Myocyte (in vitro differentiated cells): ENCODE data around the gene EMILIN2. TPM values are rescaled to one million over a fixed set of nuclear protein-coding genes. Genes with fewer than 3 reads are reported as not detected.

ENCODE experiments used
- DNase-seq: peaks from one replicate; pipeline ENCODE4 v3.0.0-alpha.2; 2012; ENCODE audit warnings: low read depth
- total RNA-seq: library from RNA; depleted of rRNA; stranded (reverse); fragments of >200 nt; gene quantifications from 2 replicates; pipeline ENCODE4 v1.2.3, GENCODE V29; 2014

EMILIN2 gene
- total RNA-seq, 1 donor from 2014 or later, result 1.6 TPM

- no peak for DNase-seq
Observed at GRCh38 chr18:2897448-2898185, 50.8 kb downstream of the EMILIN2 start.

GRCh38 chr18:2898186-2898640, 51.4 kb downstream of the EMILIN2 start:
- DNase-seq, result no peak

DNA sequence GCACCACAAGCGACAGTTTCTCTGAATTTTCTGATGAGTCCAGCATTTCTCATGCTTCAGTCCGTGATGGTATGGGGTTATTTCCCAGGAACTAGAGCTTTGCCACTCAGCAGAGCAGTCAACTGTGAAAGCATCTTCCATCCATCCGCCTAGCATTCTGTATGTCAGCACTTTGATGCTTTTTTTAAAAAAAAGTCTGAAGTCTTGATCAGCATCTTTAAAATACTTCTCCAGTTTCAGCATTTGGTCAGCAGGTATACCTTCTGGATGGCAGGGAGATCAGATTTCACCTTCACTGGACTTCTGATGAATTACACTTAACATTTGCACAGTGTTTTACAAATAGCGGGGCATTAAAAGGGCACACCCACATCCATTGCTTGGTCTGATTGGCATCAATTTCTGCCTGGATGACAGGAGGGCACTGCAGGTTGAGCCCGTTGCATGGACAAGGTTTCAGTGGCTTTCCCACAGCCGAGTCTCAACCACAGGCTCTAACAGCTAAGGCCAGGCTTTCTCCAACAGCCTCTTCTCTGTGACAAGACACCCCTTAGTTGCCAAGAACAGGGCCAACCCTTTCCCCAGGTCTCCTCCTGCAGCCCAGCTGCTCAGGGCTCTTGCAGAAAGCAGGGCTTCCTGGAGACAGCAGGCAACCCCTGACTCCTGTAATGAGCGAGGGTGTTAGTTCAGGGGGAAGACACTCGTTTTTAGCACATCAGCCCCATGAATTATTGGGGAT, 54.0 kb downstream of the EMILIN2 start:
- no peak for DNase-seq

DNA sequence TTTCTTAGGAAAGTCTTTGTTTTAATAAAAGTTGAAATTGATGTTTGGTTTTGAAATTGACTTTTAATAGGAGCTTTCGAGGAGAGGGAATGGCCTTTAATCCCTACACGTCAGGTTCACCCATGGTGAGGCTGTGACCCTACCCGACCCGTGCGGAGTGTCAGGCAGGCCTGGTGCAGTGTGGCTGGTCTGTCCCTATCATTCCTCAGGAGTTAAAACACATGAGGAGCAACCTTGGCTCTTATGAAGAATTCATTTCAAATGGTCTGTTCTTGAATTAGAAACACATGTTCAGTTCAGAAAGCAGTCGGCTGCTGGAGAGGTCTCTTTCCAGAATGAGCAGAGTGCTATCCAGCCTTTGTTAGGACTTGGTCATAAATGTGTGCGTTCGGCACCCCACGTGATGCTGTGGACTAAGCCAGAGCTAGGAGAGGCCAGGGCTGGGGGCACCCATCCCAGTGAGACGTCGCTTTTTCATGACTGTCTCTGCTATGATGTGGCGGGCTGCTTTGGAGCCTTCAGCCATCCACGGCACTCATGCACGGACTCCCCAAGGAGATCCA, 54.7 kb downstream of the EMILIN2 start:
- no peak for DNase-seq

- no peak for DNase-seq
Observed at GRCh38 chr18:2902327-2902726, 55.5 kb downstream of the EMILIN2 start.

DNA sequence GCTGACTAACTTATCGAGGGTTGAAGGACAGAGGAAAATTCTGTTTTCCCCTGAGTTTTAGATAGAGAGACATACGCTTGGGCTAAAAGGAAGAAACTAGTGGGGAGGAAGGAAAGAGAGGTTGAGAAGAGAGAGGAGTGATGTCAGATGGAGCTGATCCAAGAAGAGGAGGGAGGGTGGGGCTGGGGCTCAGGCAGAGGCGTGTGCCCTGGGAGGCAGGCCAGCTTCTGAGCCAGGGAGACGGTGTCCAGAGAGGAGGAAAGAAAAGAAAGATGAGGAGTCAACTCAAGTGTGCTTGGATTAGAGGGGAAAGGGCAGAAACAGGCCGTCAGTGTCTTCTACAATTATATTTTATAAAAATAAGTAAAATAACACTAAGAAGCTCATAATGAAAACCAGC, 56.2 kb downstream of the EMILIN2 start:
- DNase-seq, result peak; percentile 39

DNA sequence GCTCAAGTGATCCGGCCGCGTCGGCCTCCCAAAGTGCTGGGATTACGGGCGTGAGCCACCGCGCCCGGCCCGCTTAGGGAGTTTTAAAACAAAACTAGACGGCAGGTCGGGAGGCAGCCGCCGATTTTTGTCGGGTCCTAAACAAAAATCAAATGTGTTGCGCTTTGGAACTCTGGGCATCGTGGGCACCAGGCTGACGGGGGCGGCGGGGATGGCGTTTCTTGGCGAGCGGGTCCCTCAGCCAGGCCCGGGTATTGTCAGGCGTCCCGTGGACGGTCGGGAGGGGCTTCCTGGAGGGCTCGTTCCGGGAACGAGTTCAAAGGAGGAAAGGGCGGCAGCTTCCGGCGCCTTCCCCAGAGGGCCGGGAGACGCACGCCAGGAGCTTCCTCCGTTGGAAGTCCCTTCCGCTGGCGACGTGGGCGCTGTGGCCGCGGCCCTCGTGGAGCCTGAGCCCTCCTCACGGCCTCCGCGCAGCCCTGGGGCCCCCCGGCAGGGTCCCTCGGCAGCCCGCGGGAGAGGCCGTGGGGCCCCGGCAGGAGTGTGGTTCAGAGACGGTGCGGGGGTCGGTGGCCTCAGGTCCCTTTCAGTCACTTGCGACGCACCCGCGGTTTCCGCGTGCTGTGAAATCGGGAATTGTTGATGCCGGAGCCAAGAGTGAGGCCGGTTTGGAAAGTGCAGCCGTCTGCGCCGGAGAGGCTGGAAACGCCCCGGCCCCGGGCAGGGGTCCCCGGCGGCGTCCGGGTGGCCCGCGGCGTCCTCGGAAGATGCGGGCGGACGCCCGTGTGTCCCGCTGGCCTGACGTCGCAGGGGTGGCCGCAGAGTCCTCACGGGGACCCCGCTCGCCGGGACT, 59.3 kb downstream of the EMILIN2 start:
- DNase-seq, result no peak

DNA sequence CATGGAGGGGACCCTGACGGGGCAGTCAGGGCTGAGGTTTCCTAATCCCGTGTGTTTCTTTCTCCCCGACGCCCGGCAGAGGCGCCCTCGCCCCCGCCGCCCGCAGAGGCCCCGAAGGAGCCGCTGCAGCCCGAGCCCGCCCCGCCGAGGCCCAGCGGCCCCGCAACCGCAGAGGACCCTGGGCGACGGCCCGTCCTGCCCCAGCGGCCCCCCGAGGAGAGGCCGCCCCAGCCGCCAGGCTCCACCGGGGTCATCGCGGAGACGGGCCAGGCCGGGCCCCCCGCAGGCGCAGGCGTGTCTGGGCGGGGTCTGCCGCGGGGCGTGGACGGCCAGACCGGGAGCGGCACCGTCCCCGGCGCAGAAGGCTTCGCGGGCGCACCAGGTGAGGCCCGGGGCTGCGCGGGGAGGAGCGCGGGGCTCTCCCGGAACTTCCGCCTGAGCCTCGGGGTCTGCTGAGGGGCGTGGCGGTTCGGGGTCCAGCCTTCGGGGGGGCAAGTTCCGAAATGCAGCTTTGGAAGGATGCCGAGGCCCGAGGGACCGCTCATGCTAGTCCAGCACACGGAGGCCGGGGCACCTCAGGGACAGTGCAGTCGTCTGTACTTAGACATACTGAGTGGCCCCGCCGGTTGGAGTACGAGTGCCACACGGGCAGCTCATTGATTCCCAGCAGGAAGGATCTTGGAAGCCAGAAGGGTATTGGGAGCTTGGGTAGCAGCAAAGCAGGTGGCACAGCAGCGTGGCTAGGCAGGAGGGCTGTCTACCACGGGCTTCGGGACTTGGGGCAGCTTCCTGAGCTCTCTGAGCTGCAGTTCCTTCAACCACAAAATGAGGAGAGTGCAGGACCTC, 60.1 kb downstream of the EMILIN2 start:
- no peak for DNase-seq

DNA sequence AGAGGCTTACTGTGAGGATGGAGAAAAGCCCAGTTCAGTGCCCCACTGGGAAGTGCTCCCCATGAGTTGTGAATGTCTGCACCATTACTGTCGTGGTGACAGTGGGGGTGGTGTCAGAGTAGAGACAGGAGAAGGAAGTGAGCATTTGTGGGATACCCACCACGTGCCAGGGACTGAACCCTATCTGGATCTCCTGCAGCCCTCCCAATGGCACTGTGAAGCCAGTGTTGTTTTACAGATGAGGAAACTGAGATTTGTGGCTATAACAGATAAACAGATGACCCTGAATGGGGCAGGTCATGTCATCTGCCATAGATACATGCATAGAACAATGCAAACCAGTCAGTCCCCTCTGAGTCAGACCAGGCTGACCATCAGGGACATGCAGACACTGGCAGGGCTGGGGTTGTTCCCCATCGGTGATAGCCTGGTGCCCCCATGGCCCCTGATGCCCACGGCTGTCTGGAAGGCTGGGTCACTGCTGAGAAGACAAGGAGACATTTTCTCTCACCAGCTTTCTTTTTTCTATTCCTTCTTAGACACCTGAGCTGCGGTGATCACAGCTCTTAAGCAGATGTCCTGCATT, 60.8 kb downstream of the EMILIN2 start:
- no peak for DNase-seq

GRCh38 chr18:2908166-2908945, 61.5 kb downstream of the EMILIN2 start:
- no peak for DNase-seq

- no peak for DNase-seq
Observed at GRCh38 chr18:2908946-2909335, 62.1 kb downstream of the EMILIN2 start.

GRCh38 chr18:2909431-2910140, 62.8 kb downstream of the EMILIN2 start:
- DNase-seq, result no peak

DNA sequence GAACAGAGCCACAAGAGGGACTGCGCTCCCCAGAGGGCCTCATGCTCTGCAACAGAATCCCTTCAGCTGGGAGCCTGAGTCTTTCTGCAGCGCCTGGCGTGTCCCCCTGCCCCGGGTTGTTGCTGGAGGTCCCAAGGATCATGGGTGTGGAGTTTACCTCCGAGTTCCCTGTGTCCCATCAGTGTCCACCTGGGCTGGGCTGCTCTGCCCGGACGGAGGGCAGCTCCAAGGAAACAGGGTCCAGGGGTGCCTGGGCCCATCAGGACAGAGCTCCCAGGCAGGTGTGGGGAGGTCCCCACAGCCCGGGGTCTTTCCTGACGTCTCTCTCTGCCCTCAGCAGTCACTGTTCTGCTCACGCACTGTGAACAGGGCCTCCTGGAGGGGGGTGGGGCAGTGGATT, 63.5 kb downstream of the EMILIN2 start:
- DNase-seq, result no peak

DNA sequence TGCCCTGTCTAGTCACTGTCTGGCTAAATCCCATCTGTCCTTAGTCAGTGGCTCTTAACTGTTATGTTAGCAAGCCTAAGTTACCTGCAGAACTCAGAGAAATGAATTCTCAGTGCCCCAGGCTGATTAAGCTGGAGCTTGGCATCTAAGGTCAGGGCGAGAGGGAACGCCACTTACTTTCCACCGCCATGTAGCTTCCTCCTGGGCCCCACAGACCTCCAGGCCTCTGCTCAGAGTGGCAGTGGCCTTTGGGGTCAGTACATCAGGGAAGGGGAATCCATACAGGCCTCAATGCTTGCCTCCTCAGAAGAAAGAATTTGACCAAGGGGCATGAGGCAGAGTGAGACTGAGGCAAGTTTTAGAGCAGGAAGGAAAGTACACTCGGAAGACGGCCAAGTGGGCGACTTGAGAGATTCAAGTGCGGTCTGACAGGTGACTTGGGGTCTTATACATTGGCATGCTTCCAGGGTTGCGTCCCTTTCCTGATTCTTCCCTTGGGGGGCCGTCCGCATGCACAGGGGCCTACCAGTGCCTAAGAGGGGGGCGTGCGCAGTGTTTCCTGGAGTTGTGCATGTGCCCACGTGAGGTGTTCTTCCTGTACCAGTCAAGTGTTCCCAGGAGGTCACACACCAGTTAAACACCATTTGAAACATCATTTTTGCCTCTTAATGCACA, 64.1 kb downstream of the EMILIN2 start:
- no peak for DNase-seq

GRCh38 chr18:2911533-2911932, 64.7 kb downstream of the EMILIN2 start:
- DNase-seq, result no peak

DNA sequence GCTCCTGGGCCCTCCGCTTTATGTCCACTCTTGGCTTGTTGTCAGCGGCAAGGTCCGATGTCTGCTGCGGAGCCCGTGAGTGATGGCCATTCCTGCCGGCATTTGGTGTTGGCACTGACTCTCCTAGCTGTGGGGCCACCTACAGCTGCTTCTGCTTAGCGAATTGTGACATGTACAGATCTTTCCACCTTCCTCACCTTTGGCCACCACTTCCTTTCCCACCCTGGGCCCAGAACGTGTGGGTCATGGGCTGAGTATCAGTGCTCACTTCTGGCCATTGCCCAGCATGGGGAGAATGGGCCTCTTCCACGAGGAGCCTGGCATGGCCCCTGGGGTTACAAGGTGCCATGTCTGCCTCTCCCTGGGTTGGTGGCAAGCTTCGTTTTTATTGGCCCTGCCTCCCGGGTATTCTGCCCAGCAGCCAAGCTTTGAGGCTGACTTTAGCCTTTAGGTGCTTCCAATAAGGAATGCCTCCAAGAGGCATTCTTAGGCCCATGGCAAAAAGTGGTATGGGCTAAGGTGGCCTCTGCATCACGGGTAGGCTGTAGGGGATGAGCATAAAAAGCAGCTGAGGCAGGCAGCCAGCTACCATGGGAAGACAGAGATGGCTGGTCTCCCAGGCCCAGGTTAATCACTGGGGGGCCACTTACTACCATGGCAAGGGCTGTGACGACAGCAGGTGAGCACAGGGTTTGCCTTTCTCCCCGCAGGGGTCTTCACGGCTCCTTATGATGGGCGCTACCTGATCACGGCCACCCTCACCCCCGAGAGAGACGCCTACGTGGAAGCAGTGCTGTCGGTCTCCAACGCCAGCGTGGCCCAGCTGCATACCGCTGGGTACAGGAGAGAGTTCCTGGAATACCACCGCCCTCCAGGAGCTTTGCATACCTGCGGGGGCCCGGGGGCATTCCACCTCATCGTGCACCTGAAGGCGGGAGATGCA, 65.8 kb downstream of the EMILIN2 start:
- DNase-seq, result no peak
